Peyer's patch (tissue), 4 donors: ENCODE data around the gene GSDMA.

Source experiments
- POLR2A ChIP-seq, 2 donors: fragments of 450-650 bp; IDR thresholded peaks; one replicate each; pipeline ENCODE4 v1.5.1; 2017; ENCODE audit warnings: antibody characterized with exemption in 2 of 2, mild to moderate bottlenecking in 2 of 2, moderate library complexity in 2 of 2
- TF ChIP-seq, protein P1 (sequence below), 6 experiments: fragments of 450-650 bp in 4 of 6; fragments of 200-600 bp in 2 of 6; sonication (generic) in 1 of 6; IDR thresholded peaks; one replicate each; pipeline ENCODE4 v1.5.1; 2017 to 2019; ENCODE audit warnings: antibody characterized with exemption in 6 of 6, mild to moderate bottlenecking in 3 of 6, moderate library complexity in 1 of 6

DNA sequence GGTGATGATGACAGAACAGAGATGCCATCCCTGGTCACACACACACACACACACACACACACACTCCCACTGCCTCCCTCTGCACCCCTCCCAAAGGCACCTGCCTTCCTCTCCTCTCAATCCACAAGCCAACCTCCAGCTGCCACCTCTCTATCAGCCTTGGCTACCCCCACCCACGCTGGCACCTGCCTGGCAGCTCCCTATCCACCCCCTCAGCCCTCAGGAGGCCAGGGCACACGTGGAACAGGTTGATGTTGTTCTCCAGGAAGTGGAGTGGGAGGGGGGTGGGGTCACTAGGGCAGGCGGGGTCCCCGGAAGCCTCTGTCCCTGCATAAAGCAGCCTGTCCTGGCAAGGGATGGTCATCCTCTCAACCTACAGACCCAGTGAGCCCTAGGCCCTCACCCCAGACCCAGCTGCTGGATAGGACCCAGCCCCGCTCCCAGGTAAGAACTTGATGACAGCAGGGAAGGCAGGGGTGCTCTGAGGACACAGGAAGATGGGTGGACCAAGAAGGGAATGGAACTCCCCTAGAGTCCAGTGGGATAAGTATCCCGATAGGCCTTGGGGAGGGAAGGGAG, at the start of gene GSDMA:
- TF ChIP-seq, protein P1, sequence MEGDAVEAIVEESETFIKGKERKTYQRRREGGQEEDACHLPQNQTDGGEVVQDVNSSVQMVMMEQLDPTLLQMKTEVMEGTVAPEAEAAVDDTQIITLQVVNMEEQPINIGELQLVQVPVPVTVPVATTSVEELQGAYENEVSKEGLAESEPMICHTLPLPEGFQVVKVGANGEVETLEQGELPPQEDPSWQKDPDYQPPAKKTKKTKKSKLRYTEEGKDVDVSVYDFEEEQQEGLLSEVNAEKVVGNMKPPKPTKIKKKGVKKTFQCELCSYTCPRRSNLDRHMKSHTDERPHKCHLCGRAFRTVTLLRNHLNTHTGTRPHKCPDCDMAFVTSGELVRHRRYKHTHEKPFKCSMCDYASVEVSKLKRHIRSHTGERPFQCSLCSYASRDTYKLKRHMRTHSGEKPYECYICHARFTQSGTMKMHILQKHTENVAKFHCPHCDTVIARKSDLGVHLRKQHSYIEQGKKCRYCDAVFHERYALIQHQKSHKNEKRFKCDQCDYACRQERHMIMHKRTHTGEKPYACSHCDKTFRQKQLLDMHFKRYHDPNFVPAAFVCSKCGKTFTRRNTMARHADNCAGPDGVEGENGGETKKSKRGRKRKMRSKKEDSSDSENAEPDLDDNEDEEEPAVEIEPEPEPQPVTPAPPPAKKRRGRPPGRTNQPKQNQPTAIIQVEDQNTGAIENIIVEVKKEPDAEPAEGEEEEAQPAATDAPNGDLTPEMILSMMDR (IDR thresholded peaks at IDR 0.05), result no peak
- no peak for TF ChIP-seq POLR2A (IDR thresholded peaks at IDR 0.05)
